ENCODE results near the gene ING3. TPM values are rescaled to one million over a fixed set of nuclear protein-coding genes. Genes with fewer than 3 reads are reported as not detected.

Gene ING3
- polyA plus RNA-seq, 1 of the 3 experiments (the other 2 are of a cell fraction), result 8.3 TPM

DNA sequence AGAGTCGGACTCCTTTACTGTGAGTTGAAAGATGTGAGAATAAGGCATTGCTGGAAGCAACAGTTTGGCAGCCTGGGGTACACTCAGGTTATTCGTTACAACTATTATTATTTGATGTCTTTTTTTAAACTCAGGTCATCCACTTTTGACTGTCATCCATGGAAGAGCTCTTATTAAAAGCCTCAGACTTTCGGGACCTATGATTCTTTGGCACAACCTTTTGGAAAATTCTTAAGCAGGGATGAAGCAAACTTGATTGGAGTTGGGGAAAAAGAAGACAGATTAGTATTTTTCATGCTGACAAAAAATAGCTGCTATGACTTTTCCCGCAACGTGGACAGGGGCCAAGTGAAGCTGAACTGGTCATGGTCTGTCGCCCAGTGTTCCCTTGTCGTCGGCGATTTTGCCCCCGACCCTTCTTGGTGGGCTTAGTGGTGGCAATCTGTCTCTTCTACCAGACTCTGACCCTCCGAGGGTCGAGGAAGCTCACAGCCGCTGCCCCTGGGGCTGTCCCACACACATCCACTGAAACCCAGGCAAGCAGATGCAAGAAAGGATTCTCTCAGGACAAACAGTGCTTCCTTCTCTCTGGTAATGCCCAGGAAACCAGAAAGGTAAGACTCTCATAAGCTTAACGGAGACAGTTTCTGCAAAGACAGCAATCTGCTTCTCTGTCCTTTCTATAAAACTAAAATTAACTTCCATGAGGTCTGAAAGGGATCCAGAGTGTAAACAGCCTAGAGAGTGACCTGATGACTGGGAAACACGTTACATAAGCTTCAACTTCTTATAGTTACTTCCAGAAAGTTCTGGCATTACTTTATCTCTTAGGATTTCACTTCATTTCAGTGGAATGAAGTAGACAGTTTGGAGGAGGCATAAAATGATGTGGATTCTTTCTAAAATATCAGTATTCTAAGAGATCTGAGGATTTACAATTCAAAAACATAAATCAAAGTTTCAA is 39.0 kb downstream of the ING3 start:
- H4K20me1 ChIP-seq (ENCODE audit: insufficient read depth), result no peaks in the 10 kb centered on the region
- peak; percentile 31 for DNase-seq

More for the DNA sequence above, 39.0 kb downstream of the ING3 start:
- Histone ChIP-seq H3K9me3 (no peaks in the 10 kb centered on the region), H3K27ac (ENCODE audit: low read depth in 2 of 2, low read length in 1 of 2) (peak overlapping the region; percentile 1 to 70), H3K4me1 (ENCODE audit: control insufficient read depth in 1 of 2, insufficient read depth in 2 of 2, low read depth in 1 of 2, low read length in 1 of 2) (peaks cover 24 to 40% of the 10 kb centered on the region in 2 experiments; a peak in 3 of 4 replicates), H3F3A (replicated peaks; ENCODE audit: insufficient read depth) (peaks cover 27% of the 10 kb centered on the region), H3K4me3 (ENCODE audit: low read depth in 2 of 2, low read length in 1 of 2) (peak overlapping the region; percentile 49 to 62), H3K79me2 (ENCODE audit: insufficient read depth) (peaks cover 25% of the 10 kb centered on the region), H2AFZ (ENCODE audit: low read depth) (peak overlapping the region; percentile 86), H3K4me2 (peak overlapping the region; percentile 86), H3K9me2 (no peaks in the 10 kb centered on the region), H3K9ac (peak overlapping the region; percentile 62), H3K36me3 (replicated peaks in 1 of 2; ENCODE audit: control insufficient read depth in 1 of 2, insufficient read depth in 2 of 2, low read length in 1 of 2) (no peaks in the 10 kb centered on the region), H3K27me3 (ENCODE audit: insufficient read depth) (no peaks in the 10 kb centered on the region)
- ChIA-PET POLR2A (interaction anchor here (2.2 to 3.1 kb wide), 2 partner anchors 39 to 87 kb away, joined by 7 to 11 read pairs; partner anchors contain the start of gene ING3), CTCF (interaction anchor here (0.8 to 8.9 kb wide), 20 partner anchors 10 to 1027 kb away, joined by 3 to 397 read pairs (median 8); no protein-coding TSS in a partner anchor)
- 15% methylated on average over 14 of the region's 15 CpGs for WGBS (ENCODE audit: low lambda C conversion rate)
- TF ChIP-seq CHD2 (IDR thresholded peaks at IDR 0.05; ENCODE audit: low read length, partially characterized antibody), result no peak
- TF ChIP-seq SMC3 (IDR thresholded peaks at IDR 0.05; ENCODE audit: low read depth, low read length), result no peak
- TF ChIP-seq TAF1 (IDR thresholded peaks at IDR 0.05; ENCODE audit: borderline replicate concordance, low read depth, low read length), result no peak
- TF ChIP-seq NFIC (IDR thresholded peaks at IDR 0.05; ENCODE audit: borderline replicate concordance), result no peak
- TF ChIP-seq EP300 (IDR thresholded peaks at IDR 0.05; ENCODE audit: borderline replicate concordance in 1 of 2, low read depth in 1 of 2, low read length in 1 of 2), result peak in 1 of 2 experiments; percentile 22; a peak in 1 of 4 replicates
- TF ChIP-seq YY1 (IDR thresholded peaks at IDR 0.05; ENCODE audit: low read depth), result no peak
- TF ChIP-seq FOSL2 (IDR thresholded peaks at IDR 0.05; ENCODE audit: borderline replicate concordance, low read depth), result no peak
- TF ChIP-seq FOXM1 (IDR thresholded peaks at IDR 0.05; ENCODE audit: low read depth), result no peak
- TF ChIP-seq, protein P1, sequence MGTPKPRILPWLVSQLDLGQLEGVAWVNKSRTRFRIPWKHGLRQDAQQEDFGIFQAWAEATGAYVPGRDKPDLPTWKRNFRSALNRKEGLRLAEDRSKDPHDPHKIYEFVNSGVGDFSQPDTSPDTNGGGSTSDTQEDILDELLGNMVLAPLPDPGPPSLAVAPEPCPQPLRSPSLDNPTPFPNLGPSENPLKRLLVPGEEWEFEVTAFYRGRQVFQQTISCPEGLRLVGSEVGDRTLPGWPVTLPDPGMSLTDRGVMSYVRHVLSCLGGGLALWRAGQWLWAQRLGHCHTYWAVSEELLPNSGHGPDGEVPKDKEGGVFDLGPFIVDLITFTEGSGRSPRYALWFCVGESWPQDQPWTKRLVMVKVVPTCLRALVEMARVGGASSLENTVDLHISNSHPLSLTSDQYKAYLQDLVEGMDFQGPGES (IDR thresholded peaks at IDR 0.05; ENCODE audit: low read depth, low read length), result no peak
- TF ChIP-seq, protein P2, sequence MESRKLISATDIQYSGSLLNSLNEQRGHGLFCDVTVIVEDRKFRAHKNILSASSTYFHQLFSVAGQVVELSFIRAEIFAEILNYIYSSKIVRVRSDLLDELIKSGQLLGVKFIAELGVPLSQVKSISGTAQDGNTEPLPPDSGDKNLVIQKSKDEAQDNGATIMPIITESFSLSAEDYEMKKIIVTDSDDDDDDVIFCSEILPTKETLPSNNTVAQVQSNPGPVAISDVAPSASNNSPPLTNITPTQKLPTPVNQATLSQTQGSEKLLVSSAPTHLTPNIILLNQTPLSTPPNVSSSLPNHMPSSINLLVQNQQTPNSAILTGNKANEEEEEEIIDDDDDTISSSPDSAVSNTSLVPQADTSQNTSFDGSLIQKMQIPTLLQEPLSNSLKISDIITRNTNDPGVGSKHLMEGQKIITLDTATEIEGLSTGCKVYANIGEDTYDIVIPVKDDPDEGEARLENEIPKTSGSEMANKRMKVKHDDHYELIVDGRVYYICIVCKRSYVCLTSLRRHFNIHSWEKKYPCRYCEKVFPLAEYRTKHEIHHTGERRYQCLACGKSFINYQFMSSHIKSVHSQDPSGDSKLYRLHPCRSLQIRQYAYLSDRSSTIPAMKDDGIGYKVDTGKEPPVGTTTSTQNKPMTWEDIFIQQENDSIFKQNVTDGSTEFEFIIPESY (IDR thresholded peaks at IDR 0.05; ENCODE audit: borderline replicate concordance, low read depth), result no peak
- TF ChIP-seq, protein P3, sequence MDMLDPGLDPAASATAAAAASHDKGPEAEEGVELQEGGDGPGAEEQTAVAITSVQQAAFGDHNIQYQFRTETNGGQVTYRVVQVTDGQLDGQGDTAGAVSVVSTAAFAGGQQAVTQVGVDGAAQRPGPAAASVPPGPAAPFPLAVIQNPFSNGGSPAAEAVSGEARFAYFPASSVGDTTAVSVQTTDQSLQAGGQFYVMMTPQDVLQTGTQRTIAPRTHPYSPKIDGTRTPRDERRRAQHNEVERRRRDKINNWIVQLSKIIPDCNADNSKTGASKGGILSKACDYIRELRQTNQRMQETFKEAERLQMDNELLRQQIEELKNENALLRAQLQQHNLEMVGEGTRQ (IDR thresholded peaks at IDR 0.05; ENCODE audit: borderline replicate concordance, low read depth, low read length), result no peak
- TF ChIP-seq, protein P4, sequence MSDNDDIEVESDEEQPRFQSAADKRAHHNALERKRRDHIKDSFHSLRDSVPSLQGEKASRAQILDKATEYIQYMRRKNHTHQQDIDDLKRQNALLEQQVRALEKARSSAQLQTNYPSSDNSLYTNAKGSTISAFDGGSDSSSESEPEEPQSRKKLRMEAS (IDR thresholded peaks at IDR 0.05; ENCODE audit: low read depth), result peak; percentile 44; the same call in 1 of the 2 replicates
- TF ChIP-seq ELF1 (IDR thresholded peaks at IDR 0.05), result no peak
- 0 out of 2 replicates have a peak, but pooled peaks have one; percentile 18 for TF ChIP-seq SIN3A (IDR thresholded peaks at IDR 0.05; ENCODE audit: borderline replicate concordance, low read depth, low read length)
- TF ChIP-seq JUND (IDR thresholded peaks at IDR 0.05), result no peak
- TF ChIP-seq RCOR1 (IDR thresholded peaks at IDR 0.05; ENCODE audit: low read length), result no peak
- no peak for TF ChIP-seq NRF1 (IDR thresholded peaks at IDR 0.05; ENCODE audit: low read depth, low read length)
- TF ChIP-seq, protein P5, sequence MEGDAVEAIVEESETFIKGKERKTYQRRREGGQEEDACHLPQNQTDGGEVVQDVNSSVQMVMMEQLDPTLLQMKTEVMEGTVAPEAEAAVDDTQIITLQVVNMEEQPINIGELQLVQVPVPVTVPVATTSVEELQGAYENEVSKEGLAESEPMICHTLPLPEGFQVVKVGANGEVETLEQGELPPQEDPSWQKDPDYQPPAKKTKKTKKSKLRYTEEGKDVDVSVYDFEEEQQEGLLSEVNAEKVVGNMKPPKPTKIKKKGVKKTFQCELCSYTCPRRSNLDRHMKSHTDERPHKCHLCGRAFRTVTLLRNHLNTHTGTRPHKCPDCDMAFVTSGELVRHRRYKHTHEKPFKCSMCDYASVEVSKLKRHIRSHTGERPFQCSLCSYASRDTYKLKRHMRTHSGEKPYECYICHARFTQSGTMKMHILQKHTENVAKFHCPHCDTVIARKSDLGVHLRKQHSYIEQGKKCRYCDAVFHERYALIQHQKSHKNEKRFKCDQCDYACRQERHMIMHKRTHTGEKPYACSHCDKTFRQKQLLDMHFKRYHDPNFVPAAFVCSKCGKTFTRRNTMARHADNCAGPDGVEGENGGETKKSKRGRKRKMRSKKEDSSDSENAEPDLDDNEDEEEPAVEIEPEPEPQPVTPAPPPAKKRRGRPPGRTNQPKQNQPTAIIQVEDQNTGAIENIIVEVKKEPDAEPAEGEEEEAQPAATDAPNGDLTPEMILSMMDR (IDR thresholded peaks at IDR 0.05), result no peak
- TF ChIP-seq RFX5 (IDR thresholded peaks at IDR 0.05; ENCODE audit: low read length), result no peak
- no peak for TF ChIP-seq TCF12 (IDR thresholded peaks at IDR 0.05)
- no peak for TF ChIP-seq RAD21 (IDR thresholded peaks at IDR 0.05; ENCODE audit: low read length)

All from SK-N-SH (cell line).